ENCODE results near the gene COL1A1. TPM values are rescaled to one million over a fixed set of nuclear protein-coding genes. Genes with fewer than 3 reads are reported as not detected.
A peak's percentile ranks its signal among the peaks of the same experiment; 100 is the strongest.

COL1A1 gene
- total and polyA plus RNA-seq, 2 of the 13 experiments (the other 11 are each of a cell fraction or from before 2014, with no cell fraction given): 0.05 TPM; not detected in 1

DNA sequence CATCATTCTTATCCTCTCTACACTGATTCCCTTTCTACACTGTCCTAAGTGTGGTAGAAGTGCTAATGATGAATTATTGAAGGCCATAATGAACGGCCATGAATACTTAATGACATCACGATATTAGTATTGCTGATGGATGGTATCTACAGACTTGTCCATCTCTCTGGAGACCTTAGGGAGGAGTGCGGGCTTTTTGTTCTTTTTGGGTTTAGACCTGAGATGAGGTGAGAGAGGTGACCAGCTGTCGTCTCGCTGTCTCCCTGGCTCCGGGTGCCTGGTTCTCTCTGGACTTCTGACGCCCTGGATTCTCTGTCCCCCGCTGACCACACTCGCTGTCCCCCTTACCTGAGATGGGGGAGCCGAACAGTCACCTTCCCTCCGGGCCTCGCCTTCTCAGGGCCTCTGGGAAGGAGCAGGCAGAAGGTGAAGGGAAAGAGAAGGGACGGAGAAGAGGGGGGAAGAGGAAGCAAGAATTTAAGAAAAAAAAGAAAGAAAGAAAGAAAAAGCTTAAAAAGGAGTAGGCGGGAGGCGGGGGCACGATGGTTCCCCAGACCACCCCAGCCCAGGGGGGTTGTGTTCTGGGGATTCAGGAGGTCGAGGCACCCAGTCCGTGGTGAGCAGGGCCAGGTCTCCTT, 18.5 kb downstream of the COL1A1 start:
- 31% methylated on average over 18 of the region's 18 CpGs for WGBS (ENCODE audit: low lambda C conversion rate)
- TF ChIP-seq ZNF263 (CRISPR knock-in tag; IDR thresholded peaks at IDR 0.05) (no peak), CREB1 (IDR thresholded peaks at IDR 0.05) (peak; percentile 68), CREB1 (CRISPR knock-in tag; IDR thresholded peaks at IDR 0.05) (no peak), ZNF678 (CRISPR knock-in tag; IDR thresholded peaks at IDR 0.05) (no peak), ATF7 (IDR thresholded peaks at IDR 0.05) (peak; percentile 55; the same call in 1 of the 2 replicates), ATF7 (CRISPR knock-in tag; IDR thresholded peaks at IDR 0.05) (no peak), RARA (CRISPR knock-in tag; IDR thresholded peaks at IDR 0.05) (no peak)
- TF ChIP-seq, protein P1, sequence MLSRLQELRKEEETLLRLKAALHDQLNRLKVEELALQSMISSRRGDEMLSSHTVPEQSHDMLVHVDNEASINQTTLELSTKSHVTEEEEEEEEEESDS (CRISPR knock-in tag; IDR thresholded peaks at IDR 0.05; ENCODE audit: borderline replicate concordance): no peak
- Histone ChIP-seq H3K79me2 (ENCODE audit: insufficient read depth, low read length) (no peaks in the 10 kb centered on the region), H3K4me3 (replicated peaks in 1 of 3; ENCODE audit: insufficient read depth in 1 of 3, low read depth in 2 of 3, low read length in 3 of 3) (no peak overlapping the region), H3K27me3 (ENCODE audit: control insufficient read depth in 1 of 2, insufficient read depth in 2 of 2, low read length in 2 of 2) (peaks cover 10 to 50% of the 10 kb centered on the region in 2 experiments), H3K9me3 (ENCODE audit: low read length) (no peaks in the 10 kb centered on the region), H3K36me3 (replicated peaks in 1 of 2; ENCODE audit: control insufficient read depth in 1 of 2, insufficient read depth in 2 of 2, low read length in 2 of 2) (no peaks in the 10 kb centered on the region), H3K27ac (ENCODE audit: extremely low read length, insufficient read depth, low read length) (no peak overlapping the region), H4K20me1 (ENCODE audit: insufficient read depth, low read length) (no peaks in the 10 kb centered on the region), H3K9ac (ENCODE audit: insufficient read depth, low read depth, low read length) (no peak overlapping the region), H2AFZ (ENCODE audit: low read length) (no peak overlapping the region), H3K4me2 (ENCODE audit: low read depth, low read length) (no peak overlapping the region), H3K4me1 (ENCODE audit: insufficient read depth, low read length) (peaks cover 26% of the 10 kb centered on the region)
- DNase-seq (ENCODE audit: low spot score) (no peak), FAIRE-seq (no peak), ATAC-seq (no peak)
- BruUV-seq (replicated peaks): no TSS peak
- in situ Hi-C loops (cut with HindIII; ENCODE audit: extremely low pct_ligation_motif_present, low pct_unique_long_range_greater_than_20kb): no loop called here
- POLR2A ChIA-PET: no interaction called here
- CTCF ChIA-PET (ENCODE audit: low intra/inter-chr PET ratio, low total read pairs): no interaction called here
- intact Hi-C loops (cut with micrococcal nuclease; ENCODE audit: unreplicated experiment): no loop called here
